ENCODE data around the gene ZNF775.
A peak's percentile ranks its signal among the peaks of the same experiment; 100 is the strongest.

Gene ZNF775

GRCh38 chr7:150377635-150378034 lies 1.5 kb upstream of the ZNF775 start:
- TF ChIP-seq RARB (CRISPR knock-in tag; IDR thresholded peaks at IDR 0.05) (no peak), OSR1 (CRISPR knock-in tag; IDR thresholded peaks at IDR 0.05) (no peak), ZFP30 (CRISPR knock-in tag; IDR thresholded peaks at IDR 0.05) (no peak), ZNF70 (CRISPR knock-in tag; IDR thresholded peaks at IDR 0.05) (no peak), TOX (CRISPR knock-in tag; IDR thresholded peaks at IDR 0.05; ENCODE audit: borderline replicate concordance) (no peak)
- ATAC-seq, result no peak

DNA sequence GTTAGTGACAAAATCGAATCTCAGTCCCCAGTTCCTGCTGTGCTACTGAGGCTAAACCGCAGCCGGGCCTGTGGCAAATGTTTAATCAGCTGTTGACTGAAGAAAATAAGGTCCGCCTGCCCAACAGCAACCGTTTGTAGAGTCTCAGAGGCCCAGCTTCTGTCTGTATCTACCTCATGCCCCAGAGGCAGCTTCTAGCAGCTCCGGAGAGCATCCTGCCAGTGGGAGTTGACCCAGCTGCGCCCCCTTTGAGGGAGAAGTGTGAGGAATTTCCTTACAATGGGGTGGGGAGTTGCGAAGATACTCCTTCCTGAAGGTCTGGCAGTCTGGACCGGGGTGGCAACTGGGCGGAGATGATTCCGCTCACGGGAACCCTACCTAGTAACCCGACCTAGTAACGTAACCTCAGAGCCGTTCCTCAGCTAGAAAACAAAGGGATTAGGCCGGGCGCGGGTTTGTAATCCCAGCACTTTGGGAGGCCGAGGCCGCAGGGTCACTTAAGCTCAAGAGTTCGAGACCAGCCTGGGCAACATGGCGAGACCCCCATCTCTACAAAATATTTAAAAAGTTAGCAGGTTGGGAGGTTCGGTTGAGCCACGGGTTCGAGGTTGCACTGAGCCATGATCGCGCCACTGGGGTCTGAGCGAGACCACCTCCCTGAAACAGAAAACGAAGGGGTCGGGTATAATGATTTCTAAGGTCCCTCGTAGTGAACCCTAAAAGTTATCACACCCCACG lies 846 bp upstream of the ZNF775 start:
- ATAC-seq, result peak; percentile 5; the same call in 2 of the 3 replicates
- no peak for TF ChIP-seq ZC3H10 (CRISPR knock-in tag; IDR thresholded peaks at IDR 0.05)
- 0 out of 2 replicates have a peak, but pooled peaks have one; percentile 9 for TF ChIP-seq GLIS3 (CRISPR knock-in tag; IDR thresholded peaks at IDR 0.05)
- no peak for TF ChIP-seq ZFP3 (CRISPR knock-in tag; IDR thresholded peaks at IDR 0.05)
- TF ChIP-seq PPARA (CRISPR knock-in tag; IDR thresholded peaks at IDR 0.05; ENCODE audit: borderline replicate concordance), result no peak
- no peak for TF ChIP-seq RARB (CRISPR knock-in tag; IDR thresholded peaks at IDR 0.05)
- no peak for TF ChIP-seq TCF4 (CRISPR knock-in tag; IDR thresholded peaks at IDR 0.05; ENCODE audit: borderline replicate concordance)
- TF ChIP-seq BACH2 (CRISPR knock-in tag; IDR thresholded peaks at IDR 0.05; ENCODE audit: borderline replicate concordance), result no peak
- TF ChIP-seq, protein P1, sequence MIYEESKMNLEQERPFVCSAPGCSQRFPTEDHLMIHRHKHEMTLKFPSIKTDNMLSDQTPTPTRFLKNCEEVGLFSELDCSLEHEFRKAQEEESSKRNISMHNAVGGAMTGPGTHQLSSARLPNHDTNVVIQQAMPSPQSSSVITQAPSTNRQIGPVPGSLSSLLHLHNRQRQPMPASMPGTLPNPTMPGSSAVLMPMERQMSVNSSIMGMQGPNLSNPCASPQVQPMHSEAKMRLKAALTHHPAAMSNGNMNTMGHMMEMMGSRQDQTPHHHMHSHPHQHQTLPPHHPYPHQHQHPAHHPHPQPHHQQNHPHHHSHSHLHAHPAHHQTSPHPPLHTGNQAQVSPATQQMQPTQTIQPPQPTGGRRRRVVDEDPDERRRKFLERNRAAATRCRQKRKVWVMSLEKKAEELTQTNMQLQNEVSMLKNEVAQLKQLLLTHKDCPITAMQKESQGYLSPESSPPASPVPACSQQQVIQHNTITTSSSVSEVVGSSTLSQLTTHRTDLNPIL (CRISPR knock-in tag; IDR thresholded peaks at IDR 0.05; ENCODE audit: low read depth), result 0 out of 2 replicates have a peak, but pooled peaks have one; percentile 26
- peak; percentile 7; the same call in 1 of the 2 replicates for TF ChIP-seq ZNF8 (CRISPR knock-in tag; IDR thresholded peaks at IDR 0.05)
- no peak for TF ChIP-seq ZNF70 (CRISPR knock-in tag; IDR thresholded peaks at IDR 0.05)

GRCh38 chr7:150379441-150380379 lies 580 bp downstream of the ZNF775 start:
- ATAC-seq, result peak; percentile 64
- TF ChIP-seq TOX (CRISPR knock-in tag; IDR thresholded peaks at IDR 0.05; ENCODE audit: borderline replicate concordance), result no peak
- TF ChIP-seq, protein P1 (CRISPR knock-in tag; IDR thresholded peaks at IDR 0.05; ENCODE audit: low read depth), result peak; percentile 33; the same call in 1 of the 2 replicates

DNA sequence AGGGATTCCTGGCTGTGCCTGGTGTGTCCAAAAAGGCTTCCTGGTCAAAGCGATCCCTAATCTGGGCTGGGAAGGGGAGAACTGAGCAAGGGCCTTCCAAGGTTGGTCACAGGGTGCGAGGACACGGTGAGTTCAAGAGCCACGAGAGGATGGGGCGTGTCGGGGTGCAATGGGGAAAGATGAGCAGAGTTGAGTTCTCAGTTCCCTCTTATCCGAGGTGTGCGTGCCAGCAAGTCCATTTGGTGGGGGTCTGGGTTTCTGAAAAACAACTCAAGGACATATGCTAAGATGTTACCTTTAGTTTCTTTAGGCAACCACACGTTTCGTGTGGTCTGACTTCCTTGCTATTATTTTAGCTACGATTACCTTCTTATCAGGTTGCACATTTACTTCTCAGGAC lies 1.3 kb downstream of the ZNF775 start:
- TF ChIP-seq ZC3H10 (CRISPR knock-in tag; IDR thresholded peaks at IDR 0.05) (no peak), TCF4 (CRISPR knock-in tag; IDR thresholded peaks at IDR 0.05; ENCODE audit: borderline replicate concordance) (no peak), OSR1 (CRISPR knock-in tag; IDR thresholded peaks at IDR 0.05) (no peak), RARB (CRISPR knock-in tag; IDR thresholded peaks at IDR 0.05) (no peak)
- no peak for ATAC-seq

GRCh38 chr7:150381096-150381495 lies 2.0 kb downstream of the ZNF775 start:
- no peak for ATAC-seq
- TF ChIP-seq ESRRG (CRISPR knock-in tag; IDR thresholded peaks at IDR 0.05) (no peak), ZNF70 (CRISPR knock-in tag; IDR thresholded peaks at IDR 0.05) (no peak), ZC3H10 (CRISPR knock-in tag; IDR thresholded peaks at IDR 0.05) (no peak), SNAI2 (CRISPR knock-in tag; IDR thresholded peaks at IDR 0.05) (no peak), CSRNP3 (CRISPR knock-in tag; IDR thresholded peaks at IDR 0.05) (no peak)
- TF ChIP-seq, protein P2, sequence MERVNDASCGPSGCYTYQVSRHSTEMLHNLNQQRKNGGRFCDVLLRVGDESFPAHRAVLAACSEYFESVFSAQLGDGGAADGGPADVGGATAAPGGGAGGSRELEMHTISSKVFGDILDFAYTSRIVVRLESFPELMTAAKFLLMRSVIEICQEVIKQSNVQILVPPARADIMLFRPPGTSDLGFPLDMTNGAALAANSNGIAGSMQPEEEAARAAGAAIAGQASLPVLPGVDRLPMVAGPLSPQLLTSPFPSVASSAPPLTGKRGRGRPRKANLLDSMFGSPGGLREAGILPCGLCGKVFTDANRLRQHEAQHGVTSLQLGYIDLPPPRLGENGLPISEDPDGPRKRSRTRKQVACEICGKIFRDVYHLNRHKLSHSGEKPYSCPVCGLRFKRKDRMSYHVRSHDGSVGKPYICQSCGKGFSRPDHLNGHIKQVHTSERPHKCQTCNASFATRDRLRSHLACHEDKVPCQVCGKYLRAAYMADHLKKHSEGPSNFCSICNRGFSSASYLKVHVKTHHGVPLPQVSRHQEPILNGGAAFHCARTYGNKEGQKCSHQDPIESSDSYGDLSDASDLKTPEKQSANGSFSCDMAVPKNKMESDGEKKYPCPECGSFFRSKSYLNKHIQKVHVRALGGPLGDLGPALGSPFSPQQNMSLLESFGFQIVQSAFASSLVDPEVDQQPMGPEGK (CRISPR knock-in tag; IDR thresholded peaks at IDR 0.05; ENCODE audit: borderline replicate concordance), result no peak
